GM19397 (cell line): ENCODE measurements around the gene SMARCD2.
"Not testable (repeated sequence)": the region's sequence is repeated elsewhere in the genome, so short reads cannot be mapped to it uniquely, and the experiment has no call there.

ENCODE experiments used
- ATAC-seq: cut with Tn5 transposase; IDR thresholded peaks from one replicate; pipeline ENCODE4 v1.9.1; 2021; ENCODE audit warnings: mild to moderate bottlenecking, moderate library complexity; ENCODE audit not compliant: unreplicated experiment

SMARCD2 gene

DNA sequence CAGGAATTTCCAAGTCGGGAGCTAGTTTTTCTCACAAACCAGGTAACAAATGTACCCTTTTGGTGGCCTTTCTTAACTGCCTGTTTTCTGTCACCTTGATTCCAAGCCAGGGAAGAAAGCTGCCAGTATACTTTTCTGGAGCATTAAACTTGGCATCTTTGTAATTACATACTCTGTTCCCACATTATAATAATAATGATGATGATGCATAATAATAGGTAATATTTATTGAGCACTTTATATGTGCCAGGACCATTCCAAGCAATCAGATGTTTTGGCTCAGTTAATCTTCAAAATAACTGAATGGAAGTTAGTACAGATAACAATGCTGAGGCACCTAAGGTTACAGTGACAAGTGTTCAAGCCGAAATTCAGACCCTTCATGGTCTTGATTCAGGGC lies 26.4 kb downstream of the SMARCD2 start:
- ATAC-seq, result no peak

DNA sequence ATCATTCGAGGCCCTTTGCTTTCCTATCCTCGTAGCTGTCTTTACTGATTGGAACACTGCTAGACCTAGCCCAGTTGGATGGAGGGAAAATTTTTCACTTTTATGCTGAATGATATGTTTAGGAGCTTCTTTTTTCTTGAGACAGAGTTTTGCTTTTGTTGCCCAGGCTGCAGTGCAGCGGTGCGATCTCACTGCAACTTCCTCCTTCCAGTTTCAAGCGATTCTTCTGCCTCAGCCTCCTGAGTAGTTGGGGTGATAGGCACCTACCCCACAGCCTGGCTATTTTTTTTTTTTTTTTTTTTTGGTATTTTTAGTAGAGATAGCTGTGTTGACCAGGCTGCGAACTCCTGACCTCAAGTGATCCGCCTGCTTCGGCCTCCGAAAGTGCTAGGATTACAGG lies 32.5 kb downstream of the SMARCD2 start:
- no peak for ATAC-seq

DNA sequence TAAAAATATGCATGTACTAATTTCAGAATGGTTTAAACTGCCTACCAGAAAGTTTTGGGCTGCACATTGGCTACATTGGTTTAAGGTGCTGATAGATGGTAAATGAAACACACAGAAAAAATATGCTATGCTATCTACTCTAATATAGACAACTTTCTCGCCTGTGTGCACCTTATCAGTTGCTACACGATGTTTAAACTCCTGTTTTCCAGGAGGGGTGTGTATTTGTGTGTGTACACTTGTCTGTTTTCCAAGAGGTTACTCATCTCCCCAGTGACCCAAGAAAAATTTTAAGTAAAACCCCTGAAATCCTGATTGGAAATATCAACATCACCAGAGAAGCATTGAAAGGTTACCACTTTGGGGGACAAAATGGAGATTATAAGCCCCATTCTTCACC lies 36.9 kb downstream of the SMARCD2 start:
- ATAC-seq, result no peak

GRCh38 chr17:63804328-63804727 lies 38.2 kb downstream of the SMARCD2 start:
- ATAC-seq, result no peak

DNA sequence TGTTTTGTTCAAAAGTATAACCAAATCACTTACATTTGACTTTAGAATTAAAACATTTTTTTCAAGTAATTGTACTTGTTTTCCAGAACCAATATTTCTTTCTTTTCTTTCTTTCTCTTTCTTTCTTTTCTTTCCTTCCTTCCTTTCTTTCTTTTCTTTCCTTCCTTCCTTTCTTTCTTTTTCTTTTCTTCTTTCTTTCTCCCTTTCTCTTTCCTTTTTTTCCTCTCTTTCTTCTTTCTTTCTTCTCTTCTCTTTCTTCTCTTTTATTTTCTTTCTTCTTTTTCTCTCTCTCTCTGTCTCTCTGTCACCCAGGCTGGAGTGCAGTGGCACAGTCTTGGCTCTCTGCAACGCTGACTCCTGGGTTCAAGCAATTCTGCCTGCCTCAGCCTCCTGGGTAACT lies 41.7 kb downstream of the SMARCD2 start:
- no peak for ATAC-seq

- no peak for ATAC-seq
Observed at GRCh38 chr17:63798572-63799106, 43.8 kb downstream of the SMARCD2 start.

GRCh38 chr17:63796375-63796774 lies 46.1 kb downstream of the SMARCD2 start:
- ATAC-seq, result not testable (repeated sequence)

- ATAC-seq, result no peak
Observed at GRCh38 chr17:63792055-63792729, 50.3 kb downstream of the SMARCD2 start.

- no peak for ATAC-seq
Observed at GRCh38 chr17:63790057-63790456, 52.4 kb downstream of the SMARCD2 start.

GRCh38 chr17:63786971-63787711 lies 55.3 kb downstream of the SMARCD2 start:
- no peak for ATAC-seq

DNA sequence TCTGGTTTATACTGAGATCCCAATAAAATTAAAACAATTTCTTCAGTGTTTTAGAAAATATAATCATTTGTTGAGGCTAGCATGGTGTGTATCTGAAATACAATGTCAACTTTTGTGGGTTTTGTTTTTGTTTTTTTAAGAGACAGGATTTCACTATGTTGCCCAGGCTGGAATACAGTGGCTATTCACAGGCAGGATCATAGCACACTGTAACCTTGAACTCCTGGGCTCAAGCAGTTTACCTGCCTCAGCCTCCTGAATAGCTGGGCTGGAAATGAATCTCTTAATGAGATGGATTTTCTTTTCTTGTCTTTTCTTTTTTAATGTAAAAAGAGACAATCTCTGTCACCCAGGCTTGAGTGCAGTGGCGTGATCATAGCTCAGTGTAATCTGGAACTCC lies 56.4 kb downstream of the SMARCD2 start:
- ATAC-seq, result no peak

GRCh38 chr17:63785556-63785955 lies 56.9 kb downstream of the SMARCD2 start:
- no peak for ATAC-seq

GRCh38 chr17:63783522-63783921 lies 59.0 kb downstream of the SMARCD2 start:
- no peak for ATAC-seq
